Measurements from ENCODE around the gene WDFY2.

The WDFY2 gene

DNA sequence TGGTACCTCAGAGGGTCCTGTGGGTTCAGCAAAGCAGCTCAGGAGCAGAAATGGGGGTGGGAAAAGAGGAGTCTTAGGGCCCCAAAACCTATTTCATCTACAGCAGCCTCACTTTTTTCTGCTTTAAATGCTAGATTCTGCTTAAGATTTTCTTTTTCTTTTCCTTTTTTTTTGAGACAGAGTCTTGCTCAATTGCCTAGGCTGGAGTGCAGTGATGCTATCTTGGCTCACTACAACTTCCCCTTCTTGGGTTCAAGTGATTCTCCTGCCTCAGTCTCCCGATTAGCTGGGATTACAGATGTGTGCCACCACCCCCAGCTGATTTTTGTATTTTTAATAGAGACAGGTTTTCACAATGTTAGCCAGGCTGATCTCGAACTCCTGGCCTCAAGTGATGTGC lies 30.7 kb upstream of the WDFY2 start:
- no peak for DNase-seq (ENCODE audit: low read depth)
- TF ChIP-seq, protein P1, sequence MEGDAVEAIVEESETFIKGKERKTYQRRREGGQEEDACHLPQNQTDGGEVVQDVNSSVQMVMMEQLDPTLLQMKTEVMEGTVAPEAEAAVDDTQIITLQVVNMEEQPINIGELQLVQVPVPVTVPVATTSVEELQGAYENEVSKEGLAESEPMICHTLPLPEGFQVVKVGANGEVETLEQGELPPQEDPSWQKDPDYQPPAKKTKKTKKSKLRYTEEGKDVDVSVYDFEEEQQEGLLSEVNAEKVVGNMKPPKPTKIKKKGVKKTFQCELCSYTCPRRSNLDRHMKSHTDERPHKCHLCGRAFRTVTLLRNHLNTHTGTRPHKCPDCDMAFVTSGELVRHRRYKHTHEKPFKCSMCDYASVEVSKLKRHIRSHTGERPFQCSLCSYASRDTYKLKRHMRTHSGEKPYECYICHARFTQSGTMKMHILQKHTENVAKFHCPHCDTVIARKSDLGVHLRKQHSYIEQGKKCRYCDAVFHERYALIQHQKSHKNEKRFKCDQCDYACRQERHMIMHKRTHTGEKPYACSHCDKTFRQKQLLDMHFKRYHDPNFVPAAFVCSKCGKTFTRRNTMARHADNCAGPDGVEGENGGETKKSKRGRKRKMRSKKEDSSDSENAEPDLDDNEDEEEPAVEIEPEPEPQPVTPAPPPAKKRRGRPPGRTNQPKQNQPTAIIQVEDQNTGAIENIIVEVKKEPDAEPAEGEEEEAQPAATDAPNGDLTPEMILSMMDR (IDR thresholded peaks at IDR 0.05; ENCODE audit: low read length, missing control alignments): no peak
- H3K4me3 ChIP-seq (replicated peaks; ENCODE audit: low read depth, low read length): no peak overlapping the region

- TF ChIP-seq, protein P1 (IDR thresholded peaks at IDR 0.05; ENCODE audit: low read length, missing control alignments): no peak
- H3K4me3 ChIP-seq (replicated peaks; ENCODE audit: low read depth, low read length): no peak overlapping the region
- no peak for DNase-seq (ENCODE audit: low read depth)
These were observed 27.5 kb upstream of the WDFY2 start for GRCh38 chr13:51556740-51557139.

GRCh38 chr13:51557438-51557837 lies 26.8 kb upstream of the WDFY2 start:
- no peak for DNase-seq (ENCODE audit: low read depth)
- no peak overlapping the region for H3K4me3 ChIP-seq (replicated peaks; ENCODE audit: low read depth, low read length)
- TF ChIP-seq, protein P1 (IDR thresholded peaks at IDR 0.05; ENCODE audit: low read length, missing control alignments): no peak

DNA sequence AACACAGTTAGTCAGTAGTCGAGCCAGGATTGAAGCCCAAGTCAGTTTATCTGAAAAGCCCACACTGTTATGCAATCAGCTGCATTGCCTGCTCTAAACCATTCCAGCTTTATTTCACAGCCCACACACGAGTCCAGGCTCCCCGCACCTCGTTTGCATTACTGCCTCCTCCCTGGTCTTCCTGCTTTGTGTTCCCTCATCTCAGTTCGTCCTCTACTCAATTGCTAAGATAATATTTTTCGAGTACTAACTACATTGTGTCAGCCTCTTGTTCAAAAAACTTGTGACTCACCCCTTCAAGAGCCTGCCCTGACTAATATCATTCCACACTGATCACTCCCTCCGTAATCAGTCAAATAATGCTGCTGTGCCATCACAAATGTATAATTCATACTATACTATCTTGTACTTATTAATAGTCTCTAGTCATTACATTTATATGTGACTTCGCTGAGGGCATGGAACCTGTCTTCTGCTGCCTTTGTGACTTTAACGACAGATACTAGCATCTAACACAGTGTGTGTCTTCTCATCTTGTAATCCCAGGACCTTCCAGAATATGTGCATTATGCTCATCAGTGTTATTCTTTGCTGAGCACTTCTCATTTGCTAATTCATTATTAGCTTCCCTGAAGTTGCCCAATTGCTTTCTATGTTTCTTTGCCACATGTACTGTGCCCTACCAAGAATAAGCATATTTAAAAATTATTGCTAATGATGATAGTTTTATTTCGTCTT lies 26.2 kb upstream of the WDFY2 start:
- no peak overlapping the region for H3K4me3 ChIP-seq (replicated peaks; ENCODE audit: low read depth, low read length)
- TF ChIP-seq, protein P1 (IDR thresholded peaks at IDR 0.05; ENCODE audit: low read length, missing control alignments): no peak
- DNase-seq (ENCODE audit: low read depth): peak; percentile 84

GRCh38 chr13:51559946-51560735 lies 24.1 kb upstream of the WDFY2 start:
- no peak overlapping the region for H3K4me3 ChIP-seq (replicated peaks; ENCODE audit: low read depth, low read length)
- TF ChIP-seq, protein P1 (IDR thresholded peaks at IDR 0.05; ENCODE audit: low read length, missing control alignments): no peak
- no peak for DNase-seq (ENCODE audit: low read depth)

GRCh38 chr13:51562011-51562671 lies 22.1 kb upstream of the WDFY2 start:
- DNase-seq (ENCODE audit: low read depth): no peak
- TF ChIP-seq, protein P1 (IDR thresholded peaks at IDR 0.05; ENCODE audit: low read length, missing control alignments): no peak
- no peak overlapping the region for H3K4me3 ChIP-seq (replicated peaks; ENCODE audit: low read depth, low read length)

Measured in fibroblast of pulmonary artery (primary cell).